Nephron (organoid): ENCODE measurements around the gene FEZ2.

Experiments
- H3K27ac Mint-ChIP-seq, 3 experiments: 2 replicates each; pipeline ENCODE4 v1.8.0; 2020; ENCODE audit warnings: mixed read lengths in 3 of 3, mild to moderate bottlenecking in 2 of 3, moderate library complexity in 1 of 3
- H3K27me3 Mint-ChIP-seq: 2 replicates; pipeline ENCODE4 v1.8.0; 2021; ENCODE audit warnings: low read depth, mild to moderate bottlenecking, moderate library complexity, mixed read lengths
- H3K36me3 Mint-ChIP-seq: 2 replicates; pipeline ENCODE4 v1.8.0; 2020; ENCODE audit warnings: low read depth, mixed read lengths
- H3K4me1 Mint-ChIP-seq: 2 replicates; pipeline ENCODE4 v1.8.0; 2020; ENCODE audit warnings: mixed read lengths
- H3K4me3 Mint-ChIP-seq, 3 experiments: 2 replicates each; pipeline ENCODE4 v1.8.0; 2020; ENCODE audit warnings: mild to moderate bottlenecking in 3 of 3, mixed read lengths in 3 of 3, moderate library complexity in 2 of 3
- H3K9me3 Mint-ChIP-seq: 2 replicates; pipeline ENCODE4 v1.8.0; 2020; ENCODE audit warnings: mixed read lengths
- CTCF ChIP-seq, 3 experiments: fragments of 200-600 bp; sonication (generic); IDR thresholded peaks; one replicate each; pipeline ENCODE4 v1.5.0; 2021; ENCODE audit warnings: antibody characterized with exemption in 3 of 3; ENCODE audit not compliant: unreplicated experiment in 3 of 3

FEZ2 gene

DNA sequence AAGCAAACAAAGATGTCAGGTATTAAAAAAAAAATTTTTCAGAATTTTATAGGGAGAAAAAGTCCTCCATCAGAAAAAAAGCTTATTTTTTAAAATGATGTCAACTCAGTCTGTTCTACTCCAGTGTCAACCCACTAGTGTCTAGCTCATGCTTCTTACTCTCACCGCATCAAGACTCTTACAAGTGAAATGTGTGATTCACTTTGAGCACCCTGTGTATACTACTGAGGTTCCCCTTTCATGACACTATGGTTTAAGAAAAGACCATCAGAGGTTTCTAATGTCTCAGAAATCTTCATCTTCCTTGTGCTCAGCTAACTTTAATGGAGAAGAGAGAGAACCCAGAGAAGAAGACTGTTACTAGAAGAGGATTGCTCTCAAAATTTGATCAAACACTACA, 43.4 kb downstream of the FEZ2 start:
- H3K4me3 Mint-ChIP-seq, result no peak overlapping the region
- no peak for TF ChIP-seq CTCF (IDR thresholded peaks at IDR 0.05; ENCODE audit: unreplicated experiment in 3 of 3)
- H3K27me3 Mint-ChIP-seq, result no peaks in the 10 kb centered on the region
- H3K27ac Mint-ChIP-seq, result no peak overlapping the region
- peaks cover 59% of the 10 kb centered on the region for H3K36me3 Mint-ChIP-seq
- no peaks in the 10 kb centered on the region for H3K4me1 Mint-ChIP-seq
- H3K9me3 Mint-ChIP-seq, result no peaks in the 10 kb centered on the region

GRCh38 chr2:36553683-36554082, 44.3 kb downstream of the FEZ2 start:
- Mint-ChIP-seq H3K9me3 (no peaks in the 10 kb centered on the region), H3K4me3 (no peak overlapping the region), H3K27me3 (no peaks in the 10 kb centered on the region), H3K4me1 (peaks cover 5% of the 10 kb centered on the region), H3K27ac (peak overlapping the region in 1 of 3 experiments; percentile 15), H3K36me3 (peaks cover 62% of the 10 kb centered on the region)
- no peak for TF ChIP-seq CTCF (IDR thresholded peaks at IDR 0.05; ENCODE audit: unreplicated experiment in 3 of 3)

DNA sequence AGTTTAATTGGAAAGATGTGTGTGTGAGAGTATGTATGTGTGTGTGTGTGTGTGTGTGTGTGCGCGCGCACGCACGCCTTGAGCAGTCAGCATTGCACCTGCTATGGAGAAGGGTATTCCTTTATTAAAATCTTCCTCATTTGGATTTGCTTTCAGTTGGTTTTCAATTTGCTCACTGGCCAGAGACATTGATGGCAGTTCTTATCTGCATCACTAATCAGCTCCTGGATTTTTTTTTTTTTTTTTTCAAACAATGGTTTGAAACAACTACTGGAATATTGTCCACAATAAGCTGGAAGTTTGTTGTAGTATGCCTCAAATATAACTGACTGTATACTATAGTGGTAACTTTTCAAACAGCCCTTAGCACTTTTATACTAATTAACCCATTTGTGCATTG, 48.0 kb downstream of the FEZ2 start:
- no peak overlapping the region for H3K4me3 Mint-ChIP-seq
- TF ChIP-seq CTCF (IDR thresholded peaks at IDR 0.05; ENCODE audit: unreplicated experiment in 3 of 3), result no peak
- H3K4me1 Mint-ChIP-seq, result peaks cover 5% of the 10 kb centered on the region
- peaks cover 78% of the 10 kb centered on the region for H3K36me3 Mint-ChIP-seq
- H3K27ac Mint-ChIP-seq, result no peak overlapping the region
- no peaks in the 10 kb centered on the region for H3K27me3 Mint-ChIP-seq
- no peaks in the 10 kb centered on the region for H3K9me3 Mint-ChIP-seq

DNA sequence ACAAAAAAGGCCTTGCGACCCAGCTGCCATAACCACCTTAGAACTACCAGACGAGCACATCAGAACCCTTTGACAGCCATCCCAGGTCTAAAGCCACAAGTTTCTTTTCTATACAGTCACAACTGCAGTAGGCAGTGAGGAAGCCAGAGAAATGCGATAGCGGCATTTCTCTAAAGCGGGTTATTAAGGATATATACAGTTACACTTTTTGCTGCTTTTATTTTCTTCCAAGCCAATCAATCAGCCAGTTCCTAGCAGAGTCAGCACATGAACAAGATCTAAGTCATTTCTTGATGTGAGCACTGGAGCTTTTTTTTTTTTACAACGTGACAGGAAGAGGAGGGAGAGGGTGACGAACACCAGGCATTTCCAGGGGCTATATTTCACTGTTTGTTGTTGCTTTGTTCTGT, 48.8 kb downstream of the FEZ2 start:
- H3K27me3 Mint-ChIP-seq, result no peaks in the 10 kb centered on the region
- no peak overlapping the region for H3K4me3 Mint-ChIP-seq
- H3K9me3 Mint-ChIP-seq, result no peaks in the 10 kb centered on the region
- H3K36me3 Mint-ChIP-seq, result peaks cover 78% of the 10 kb centered on the region
- peak overlapping the region; percentile 1 to 54 (median 17) for H3K27ac Mint-ChIP-seq
- no peak for TF ChIP-seq CTCF (IDR thresholded peaks at IDR 0.05; ENCODE audit: unreplicated experiment in 3 of 3)
- peaks cover 5% of the 10 kb centered on the region for H3K4me1 Mint-ChIP-seq

- no peak overlapping the region for H3K4me3 Mint-ChIP-seq
- no peaks in the 10 kb centered on the region for H3K27me3 Mint-ChIP-seq
- peaks cover 67% of the 10 kb centered on the region for H3K36me3 Mint-ChIP-seq
- H3K9me3 Mint-ChIP-seq, result no peaks in the 10 kb centered on the region
- peaks cover 5% of the 10 kb centered on the region for H3K4me1 Mint-ChIP-seq
- H3K27ac Mint-ChIP-seq, result peak overlapping the region in 1 of 3 experiments; percentile 54
- no peak for TF ChIP-seq CTCF (IDR thresholded peaks at IDR 0.05; ENCODE audit: unreplicated experiment in 3 of 3)
Measured at GRCh38 chr2:36547906-36548305, 50.1 kb downstream of the FEZ2 start.

- Mint-ChIP-seq H3K36me3 (peaks cover 60% of the 10 kb centered on the region), H3K4me1 (peaks cover 5% of the 10 kb centered on the region), H3K4me3 (no peak overlapping the region), H3K9me3 (no peaks in the 10 kb centered on the region), H3K27me3 (no peaks in the 10 kb centered on the region), H3K27ac (no peak overlapping the region)
- no peak for TF ChIP-seq CTCF (IDR thresholded peaks at IDR 0.05; ENCODE audit: unreplicated experiment in 3 of 3)
Measured at GRCh38 chr2:36545871-36546416, 52.0 kb downstream of the FEZ2 start.
